Measurements from ENCODE around the gene POU1F1.
"Not testable (repeated sequence)": the region's sequence is repeated elsewhere in the genome, so short reads cannot be mapped to it uniquely, and the experiment has no call there.

Gene POU1F1

DNA sequence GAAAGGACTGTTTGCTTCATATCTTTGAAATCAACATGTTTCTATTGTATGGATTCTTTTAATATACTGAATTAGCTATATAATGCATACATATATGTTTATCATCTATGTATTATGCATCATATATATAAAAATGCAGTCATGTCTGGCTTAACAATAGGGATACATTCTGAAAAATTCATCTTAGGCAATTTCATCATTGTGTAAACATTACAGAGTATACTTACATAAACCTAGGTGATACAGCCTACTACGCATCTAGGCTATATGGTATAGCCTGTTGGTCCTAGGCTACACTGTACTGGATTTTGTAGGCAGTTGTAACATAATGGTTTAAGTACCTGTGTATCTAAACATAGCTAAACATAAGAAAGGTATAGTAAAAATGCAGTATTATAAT lies 27.6 kb downstream of the POU1F1 start:
- DNase-seq: no peak

DNA sequence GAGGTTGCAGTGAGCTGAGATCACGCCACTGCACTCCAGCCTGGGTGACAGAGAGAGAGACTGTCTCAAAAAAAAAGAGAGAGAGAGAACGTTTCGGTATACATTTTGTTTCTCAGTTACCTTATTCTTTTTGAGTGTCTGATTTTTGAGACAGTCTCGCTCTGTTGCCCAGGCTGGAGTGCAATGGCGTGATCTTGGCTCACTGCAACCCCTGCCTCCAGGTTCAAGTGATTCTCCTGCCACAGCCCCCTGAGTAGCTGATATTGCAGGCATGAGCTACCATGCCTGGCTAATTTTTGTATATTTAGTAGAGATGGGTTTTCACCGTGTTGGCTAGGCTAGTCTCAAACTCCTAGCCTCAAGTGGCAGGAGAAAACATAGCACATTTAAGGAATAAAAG lies 28.2 kb downstream of the POU1F1 start:
- not testable (repeated sequence) for DNase-seq

DNA sequence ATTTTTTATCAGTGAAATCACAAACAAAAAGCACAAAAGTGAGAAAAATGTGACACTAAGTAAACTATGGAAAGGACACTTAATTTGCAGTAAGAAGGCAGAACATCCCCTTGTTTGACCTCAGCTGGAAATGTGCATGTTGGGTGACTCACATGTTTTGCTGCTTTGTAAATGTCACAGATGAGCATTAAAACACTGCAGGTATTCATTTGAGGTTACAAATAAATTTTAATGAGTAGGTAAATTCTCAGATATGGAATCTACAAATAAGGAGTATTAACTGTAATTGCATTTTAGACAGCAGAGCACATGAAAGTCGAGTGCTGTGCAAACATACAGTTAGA lies 29.0 kb downstream of the POU1F1 start:
- no peak for DNase-seq

DNA sequence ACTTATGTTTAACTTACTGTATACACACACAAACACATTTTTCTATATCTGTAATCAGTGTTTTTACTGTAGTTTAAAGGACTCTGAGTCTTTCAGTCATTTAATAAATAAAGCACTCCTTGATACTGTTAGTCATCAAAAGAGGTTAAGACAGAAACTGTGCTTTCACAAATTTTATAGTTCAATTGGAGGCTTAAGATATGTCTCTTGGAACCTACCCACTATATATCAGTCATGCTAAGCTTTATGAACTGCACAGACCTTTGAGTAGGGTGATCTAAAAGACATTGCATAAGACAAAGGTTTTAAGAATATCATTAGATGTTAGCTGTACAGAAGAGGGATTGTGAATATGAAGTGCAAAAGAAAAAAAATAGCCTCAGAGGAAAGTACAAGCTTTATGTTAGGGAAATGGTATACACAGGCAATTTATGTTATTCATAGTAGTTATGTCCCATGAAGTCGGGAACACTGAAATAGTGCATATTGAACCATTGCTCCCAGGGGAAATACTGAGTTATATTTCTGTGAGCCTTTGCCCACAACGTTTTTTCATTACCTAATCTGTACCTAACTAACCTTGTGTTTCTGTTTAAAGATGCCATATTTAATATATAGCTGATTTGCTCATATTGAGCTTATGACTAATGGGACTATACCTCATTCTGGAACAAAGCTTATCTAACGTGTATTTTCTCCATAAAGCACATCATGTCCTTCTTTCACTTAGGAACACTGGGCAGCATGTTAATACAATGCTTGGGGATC lies 29.5 kb downstream of the POU1F1 start:
- no peak for DNase-seq

DNA sequence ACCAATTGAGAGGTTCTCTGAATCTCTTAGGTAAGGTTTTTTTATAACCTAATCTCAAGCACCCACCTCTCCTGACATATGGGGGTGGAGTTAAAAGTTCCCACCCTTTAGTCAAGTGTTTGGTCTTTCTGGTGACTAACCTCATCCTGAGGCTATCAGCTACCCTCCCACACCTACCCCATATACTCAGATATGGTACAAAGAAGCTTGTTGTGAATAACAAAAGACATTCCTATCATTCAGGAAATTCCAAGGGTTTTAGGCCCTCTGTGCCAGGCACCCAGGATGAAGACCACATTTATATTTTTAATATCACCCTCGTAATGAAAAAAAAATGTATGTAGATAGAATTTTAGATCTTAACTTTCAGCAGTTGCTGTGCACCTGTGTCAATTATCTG lies 40.3 kb downstream of the POU1F1 start:
- no peak for DNase-seq

GRCh38 chr3:87233805-87234204 lies 42.6 kb downstream of the POU1F1 start:
- no peak for DNase-seq

- no peak for DNase-seq
Measured at GRCh38 chr3:87229113-87229512, 47.3 kb downstream of the POU1F1 start.

- DNase-seq: no peak
Measured at GRCh38 chr3:87228316-87228715, 48.1 kb downstream of the POU1F1 start.

DNA sequence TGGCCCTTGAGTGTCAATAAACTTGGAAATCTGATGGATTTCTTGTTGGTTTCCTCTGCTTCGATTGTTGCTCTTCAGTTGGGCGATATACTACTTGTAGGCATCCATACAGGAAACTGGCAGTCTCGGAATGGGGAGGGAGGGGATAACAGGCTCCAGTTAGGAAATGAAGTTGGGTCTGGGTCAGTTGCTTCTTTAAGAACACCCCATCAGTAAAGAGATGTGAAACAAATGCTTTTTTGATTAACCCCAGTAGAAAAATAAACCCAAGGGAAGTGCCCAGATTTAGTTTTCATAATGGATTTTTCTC lies 48.6 kb downstream of the POU1F1 start:
- no peak for DNase-seq

GRCh38 chr3:87227104-87227834 lies 49.1 kb downstream of the POU1F1 start, which contains the start of gene CHMP2B:
Gene CHMP2B, plus strand, starts transcription at chr3:87227309. Its CDS starts 214 bp downstream, at chr3:87227523.
- peak; percentile 82 for DNase-seq

GRCh38 chr3:87225659-87226058 lies 50.7 kb downstream of the POU1F1 start:
- no peak for DNase-seq

DNA sequence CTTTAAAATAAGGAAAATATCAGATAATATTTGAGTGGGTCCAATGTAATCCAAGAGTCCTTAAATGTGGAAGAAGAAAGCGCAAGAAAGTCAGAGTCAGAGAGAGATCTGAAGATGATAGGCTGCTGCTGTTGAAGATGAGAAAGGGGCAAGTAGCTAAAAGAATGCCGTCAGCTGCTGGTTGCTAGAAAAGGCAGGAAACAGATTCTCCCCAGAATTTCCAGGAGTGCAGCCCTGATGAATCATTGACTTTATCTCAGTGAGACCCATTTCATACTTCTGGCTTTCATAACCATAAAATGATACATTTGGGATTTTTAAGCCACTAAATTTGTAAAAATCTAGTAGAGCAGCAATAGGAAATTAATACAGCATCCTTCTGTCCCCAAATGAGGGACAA lies 56.8 kb downstream of the POU1F1 start:
- no peak for DNase-seq

DNA sequence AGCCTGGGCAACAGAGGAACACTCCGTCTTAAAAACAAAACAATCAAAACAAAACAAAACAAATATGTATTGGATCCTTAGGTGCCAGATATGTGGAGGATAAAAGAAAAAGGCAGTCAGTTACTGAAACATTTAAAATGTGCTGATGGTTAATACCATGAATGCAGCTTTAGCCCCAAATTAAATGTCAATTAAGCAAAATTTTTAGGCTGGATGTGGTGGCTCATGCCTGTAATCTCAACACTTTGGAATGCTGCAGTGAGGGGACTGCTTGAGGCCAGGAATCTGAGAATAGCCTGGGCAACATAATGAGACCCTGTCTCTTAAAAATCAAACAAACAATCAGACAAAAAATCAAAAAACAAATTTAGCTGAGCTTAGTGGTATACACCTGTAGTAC lies 57.8 kb downstream of the POU1F1 start:
- no peak for DNase-seq
